ENCODE results near the gene CD19.

CD19 gene

DNA sequence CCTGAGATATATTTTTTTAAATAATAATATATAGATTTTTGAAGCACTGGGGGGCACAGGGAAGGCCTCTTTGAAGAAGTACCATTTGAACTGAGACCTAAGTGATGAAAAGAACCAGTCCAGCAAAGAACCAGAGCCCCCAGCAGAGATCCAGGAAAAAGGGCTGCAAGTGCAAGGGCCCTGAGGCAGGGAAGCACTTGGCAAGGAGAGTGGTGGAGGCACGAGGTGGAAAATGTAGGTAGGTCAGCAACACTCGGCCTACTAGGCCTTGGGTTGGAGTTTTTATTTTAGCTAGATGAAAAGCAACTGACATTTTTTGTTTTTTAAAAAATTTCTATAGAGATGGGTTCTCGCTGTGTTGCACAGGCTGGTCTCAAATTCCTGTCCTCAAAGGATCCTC lies 1.6 kb upstream of the CD19 start:
- DNase-seq (ENCODE audit: low spot score) (no peak), ATAC-seq (ENCODE audit: low read depth) (no peak)
- no peak overlapping the region for H3K4me3 ChIP-seq (ENCODE audit: severe bottlenecking)
- no peaks in the 10 kb centered on the region for H3K9me3 ChIP-seq (ENCODE audit: severe bottlenecking)
- no peaks in the 10 kb centered on the region for H3K27me3 ChIP-seq (ENCODE audit: insufficient read depth, poor library complexity, severe bottlenecking)
- TF ChIP-seq, protein P1, sequence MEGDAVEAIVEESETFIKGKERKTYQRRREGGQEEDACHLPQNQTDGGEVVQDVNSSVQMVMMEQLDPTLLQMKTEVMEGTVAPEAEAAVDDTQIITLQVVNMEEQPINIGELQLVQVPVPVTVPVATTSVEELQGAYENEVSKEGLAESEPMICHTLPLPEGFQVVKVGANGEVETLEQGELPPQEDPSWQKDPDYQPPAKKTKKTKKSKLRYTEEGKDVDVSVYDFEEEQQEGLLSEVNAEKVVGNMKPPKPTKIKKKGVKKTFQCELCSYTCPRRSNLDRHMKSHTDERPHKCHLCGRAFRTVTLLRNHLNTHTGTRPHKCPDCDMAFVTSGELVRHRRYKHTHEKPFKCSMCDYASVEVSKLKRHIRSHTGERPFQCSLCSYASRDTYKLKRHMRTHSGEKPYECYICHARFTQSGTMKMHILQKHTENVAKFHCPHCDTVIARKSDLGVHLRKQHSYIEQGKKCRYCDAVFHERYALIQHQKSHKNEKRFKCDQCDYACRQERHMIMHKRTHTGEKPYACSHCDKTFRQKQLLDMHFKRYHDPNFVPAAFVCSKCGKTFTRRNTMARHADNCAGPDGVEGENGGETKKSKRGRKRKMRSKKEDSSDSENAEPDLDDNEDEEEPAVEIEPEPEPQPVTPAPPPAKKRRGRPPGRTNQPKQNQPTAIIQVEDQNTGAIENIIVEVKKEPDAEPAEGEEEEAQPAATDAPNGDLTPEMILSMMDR (IDR thresholded peaks at IDR 0.05; ENCODE audit: poor library complexity, severe bottlenecking), result no peak
- no peaks in the 10 kb centered on the region for H3K36me3 ChIP-seq (ENCODE audit: low read depth)
- no peak overlapping the region for H3K27ac ChIP-seq (ENCODE audit: poor library complexity, severe bottlenecking)
- no peaks in the 10 kb centered on the region for H3K4me1 ChIP-seq (ENCODE audit: insufficient read depth, poor library complexity, severe bottlenecking)

DNA sequence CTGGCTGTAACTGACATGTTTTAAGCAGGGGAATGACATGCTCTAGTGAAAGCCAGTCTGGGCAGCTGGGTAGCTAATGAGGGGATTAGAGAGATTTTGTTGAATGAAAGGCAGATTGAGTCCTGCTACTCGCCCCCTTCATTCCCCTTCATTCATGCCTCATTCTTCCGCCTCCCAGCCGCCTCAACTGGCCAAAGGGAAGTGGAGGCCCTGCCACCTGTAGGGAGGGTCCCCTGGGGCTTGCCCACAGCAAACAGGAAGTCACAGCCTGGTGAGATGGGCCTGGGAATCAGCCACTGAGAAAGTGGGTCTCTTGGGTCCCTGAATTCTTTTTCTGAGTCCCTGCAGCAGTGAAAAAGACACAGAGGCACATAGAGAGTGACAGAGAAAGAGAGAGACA lies 1.1 kb upstream of the CD19 start:
- Histone ChIP-seq H3K9me3 (ENCODE audit: severe bottlenecking) (no peaks in the 10 kb centered on the region), H3K27ac (ENCODE audit: poor library complexity, severe bottlenecking) (no peak overlapping the region), H3K4me3 (ENCODE audit: severe bottlenecking) (no peak overlapping the region), H3K27me3 (ENCODE audit: insufficient read depth, poor library complexity, severe bottlenecking) (no peaks in the 10 kb centered on the region), H3K4me1 (ENCODE audit: insufficient read depth, poor library complexity, severe bottlenecking) (no peaks in the 10 kb centered on the region), H3K36me3 (ENCODE audit: low read depth) (no peaks in the 10 kb centered on the region)
- TF ChIP-seq, protein P1 (IDR thresholded peaks at IDR 0.05; ENCODE audit: poor library complexity, severe bottlenecking), result no peak
- ATAC-seq (ENCODE audit: low read depth), result no peak
- no peak for DNase-seq (ENCODE audit: low spot score)

DNA sequence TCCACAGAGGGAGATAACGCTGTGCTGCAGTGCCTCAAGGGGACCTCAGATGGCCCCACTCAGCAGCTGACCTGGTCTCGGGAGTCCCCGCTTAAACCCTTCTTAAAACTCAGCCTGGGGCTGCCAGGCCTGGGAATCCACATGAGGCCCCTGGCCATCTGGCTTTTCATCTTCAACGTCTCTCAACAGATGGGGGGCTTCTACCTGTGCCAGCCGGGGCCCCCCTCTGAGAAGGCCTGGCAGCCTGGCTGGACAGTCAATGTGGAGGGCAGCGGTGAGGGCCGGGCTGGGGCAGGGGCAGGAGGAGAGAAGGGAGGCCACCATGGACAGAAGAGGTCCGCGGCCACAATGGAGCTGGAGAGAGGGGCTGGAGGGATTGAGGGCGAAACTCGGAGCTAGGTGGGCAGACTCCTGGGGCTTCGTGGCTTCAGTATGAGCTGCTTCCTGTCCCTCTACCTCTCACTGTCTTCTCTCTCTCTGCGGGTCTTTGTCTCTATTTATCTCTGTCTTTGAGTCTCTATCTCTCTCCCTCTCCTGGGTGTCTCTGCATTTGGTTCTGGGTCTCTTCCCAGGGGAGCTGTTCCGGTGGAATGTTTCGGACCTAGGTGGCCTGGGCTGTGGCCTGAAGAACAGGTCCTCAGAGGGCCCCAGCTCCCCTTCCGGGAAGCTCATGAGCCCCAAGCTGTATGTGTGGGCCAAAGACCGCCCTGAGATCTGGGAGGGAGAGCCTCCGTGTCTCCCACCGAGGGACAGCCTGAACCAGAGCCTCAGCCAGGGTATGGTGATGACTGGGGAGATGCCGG lies 769 bp downstream of the CD19 start:
- Histone ChIP-seq H3K27ac (ENCODE audit: poor library complexity, severe bottlenecking) (no peak overlapping the region), H3K36me3 (ENCODE audit: low read depth) (no peaks in the 10 kb centered on the region), H3K4me3 (ENCODE audit: severe bottlenecking) (no peak overlapping the region), H3K27me3 (ENCODE audit: insufficient read depth, poor library complexity, severe bottlenecking) (no peaks in the 10 kb centered on the region), H3K9me3 (ENCODE audit: severe bottlenecking) (no peaks in the 10 kb centered on the region), H3K4me1 (ENCODE audit: insufficient read depth, poor library complexity, severe bottlenecking) (no peaks in the 10 kb centered on the region)
- TF ChIP-seq, protein P1 (IDR thresholded peaks at IDR 0.05; ENCODE audit: poor library complexity, severe bottlenecking), result no peak
- ATAC-seq (ENCODE audit: low read depth), result no peak
- DNase-seq (ENCODE audit: low spot score), result no peak

DNA sequence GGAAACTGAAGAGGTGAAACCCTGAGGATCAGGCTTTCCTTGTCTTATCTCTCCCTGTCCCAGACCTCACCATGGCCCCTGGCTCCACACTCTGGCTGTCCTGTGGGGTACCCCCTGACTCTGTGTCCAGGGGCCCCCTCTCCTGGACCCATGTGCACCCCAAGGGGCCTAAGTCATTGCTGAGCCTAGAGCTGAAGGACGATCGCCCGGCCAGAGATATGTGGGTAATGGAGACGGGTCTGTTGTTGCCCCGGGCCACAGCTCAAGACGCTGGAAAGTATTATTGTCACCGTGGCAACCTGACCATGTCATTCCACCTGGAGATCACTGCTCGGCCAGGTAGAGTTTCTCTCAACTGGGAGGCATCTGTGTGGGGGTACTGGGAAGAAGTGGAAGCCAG lies 1.4 kb downstream of the CD19 start:
- Histone ChIP-seq H3K9me3 (ENCODE audit: severe bottlenecking) (no peaks in the 10 kb centered on the region), H3K27me3 (ENCODE audit: insufficient read depth, poor library complexity, severe bottlenecking) (no peaks in the 10 kb centered on the region), H3K27ac (ENCODE audit: poor library complexity, severe bottlenecking) (no peak overlapping the region), H3K4me3 (ENCODE audit: severe bottlenecking) (no peak overlapping the region), H3K36me3 (ENCODE audit: low read depth) (no peaks in the 10 kb centered on the region), H3K4me1 (ENCODE audit: insufficient read depth, poor library complexity, severe bottlenecking) (no peaks in the 10 kb centered on the region)
- DNase-seq (ENCODE audit: low spot score) (no peak), ATAC-seq (ENCODE audit: low read depth) (no peak)
- TF ChIP-seq, protein P1 (IDR thresholded peaks at IDR 0.05; ENCODE audit: poor library complexity, severe bottlenecking), result no peak

DNA sequence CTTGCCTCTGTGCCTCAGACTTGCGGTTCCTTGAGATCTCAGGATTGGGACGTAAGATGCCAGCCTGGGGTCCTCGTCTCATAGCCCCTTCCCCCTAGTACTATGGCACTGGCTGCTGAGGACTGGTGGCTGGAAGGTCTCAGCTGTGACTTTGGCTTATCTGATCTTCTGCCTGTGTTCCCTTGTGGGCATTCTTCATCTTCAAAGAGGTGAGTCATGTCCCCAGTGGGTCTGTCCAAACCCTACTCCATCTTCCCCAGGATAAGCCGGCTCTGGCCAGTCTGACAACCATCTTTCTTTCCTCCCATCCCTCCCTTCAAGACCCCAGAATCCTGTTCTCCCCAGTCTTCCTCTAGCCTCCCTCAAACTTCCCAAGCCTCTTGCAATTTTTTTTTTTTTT lies 3.6 kb downstream of the CD19 start:
- Histone ChIP-seq H3K4me1 (ENCODE audit: insufficient read depth, poor library complexity, severe bottlenecking) (no peaks in the 10 kb centered on the region), H3K27me3 (ENCODE audit: insufficient read depth, poor library complexity, severe bottlenecking) (no peaks in the 10 kb centered on the region), H3K36me3 (ENCODE audit: low read depth) (no peaks in the 10 kb centered on the region), H3K27ac (ENCODE audit: poor library complexity, severe bottlenecking) (no peak overlapping the region), H3K9me3 (ENCODE audit: severe bottlenecking) (no peaks in the 10 kb centered on the region), H3K4me3 (ENCODE audit: severe bottlenecking) (no peak overlapping the region)
- ATAC-seq (ENCODE audit: low read depth), result no peak
- no peak for DNase-seq (ENCODE audit: low spot score)
- TF ChIP-seq, protein P1 (IDR thresholded peaks at IDR 0.05; ENCODE audit: poor library complexity, severe bottlenecking), result no peak
